Brain microvascular endothelial cell (primary cell): ENCODE measurements around the gene XRCC4.
A peak's percentile ranks its signal among the peaks of the same experiment; 100 is the strongest.

Experiments
- DNase-seq: peaks from one replicate; pipeline ENCODE4 v3.0.0-alpha.2; 2020
- H3K27ac ChIP-seq: fragments of 250-450 bp; sonication (Bioruptor Pico); 2 replicates; pipeline ENCODE4 v1.5.1; 2020; ENCODE audit warnings: mild to moderate bottlenecking, moderate library complexity
- H3K27me3 ChIP-seq: fragments of 250-450 bp; sonication (Bioruptor Pico); replicated peaks from 2 replicates; pipeline ENCODE4 v1.5.1; 2020; ENCODE audit warnings: mild to moderate bottlenecking
- H3K36me3 ChIP-seq: fragments of 250-450 bp; sonication (Bioruptor Pico); replicated peaks from 2 replicates; pipeline ENCODE4 v1.5.1; 2020; ENCODE audit warnings: mild to moderate bottlenecking
- H3K4me3 ChIP-seq: 2 replicates; pipeline ENCODE4 v1.5.1; 2011; ENCODE audit warnings: low read depth, mild to moderate bottlenecking, control low read depth, low read length, moderate library complexity
- CTCF ChIP-seq: IDR thresholded peaks from 2 replicates; pipeline ENCODE4 v1.5.1; 2011; ENCODE audit warnings: low read depth, mild to moderate bottlenecking, moderate library complexity, low read length, control low read depth, inconsistent platforms; ENCODE audit errors: missing control alignments
- in situ Hi-C: cut with HindIII; loops from 2 replicates; pipeline ENCODE4 v1.10.0; 2017; ENCODE audit warnings: low sequenced_read_pairs, low pct_ligation_motif_present

XRCC4 gene

DNA sequence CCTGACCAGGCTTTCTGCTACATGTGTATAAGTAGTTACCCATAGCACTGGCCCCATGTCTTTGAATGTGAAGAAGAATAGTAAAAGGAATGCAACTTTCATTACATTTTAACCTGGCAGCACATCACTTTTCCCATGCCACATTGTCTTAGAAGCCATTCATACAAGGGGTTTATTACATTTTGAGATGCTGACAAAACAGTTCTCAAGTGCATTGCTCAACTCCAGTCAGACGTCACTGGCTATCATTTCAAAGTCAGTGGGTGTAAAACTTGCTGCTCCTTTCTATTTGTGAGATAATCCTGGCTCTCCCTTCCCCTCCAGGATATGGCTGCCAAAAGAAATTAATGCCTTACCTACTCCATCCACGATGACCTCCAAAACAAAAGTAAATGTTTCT, 297.2 kb downstream of the XRCC4 start:
- no peak for TF ChIP-seq CTCF
- H3K27me3 ChIP-seq = no peaks in the 10 kb centered on the region
- no peak overlapping the region for H3K4me3 ChIP-seq
- H3K27ac ChIP-seq = no peak overlapping the region
- in situ Hi-C loops = no loop called here
- H3K36me3 ChIP-seq = no peaks in the 10 kb centered on the region
- DNase-seq = no peak

DNA sequence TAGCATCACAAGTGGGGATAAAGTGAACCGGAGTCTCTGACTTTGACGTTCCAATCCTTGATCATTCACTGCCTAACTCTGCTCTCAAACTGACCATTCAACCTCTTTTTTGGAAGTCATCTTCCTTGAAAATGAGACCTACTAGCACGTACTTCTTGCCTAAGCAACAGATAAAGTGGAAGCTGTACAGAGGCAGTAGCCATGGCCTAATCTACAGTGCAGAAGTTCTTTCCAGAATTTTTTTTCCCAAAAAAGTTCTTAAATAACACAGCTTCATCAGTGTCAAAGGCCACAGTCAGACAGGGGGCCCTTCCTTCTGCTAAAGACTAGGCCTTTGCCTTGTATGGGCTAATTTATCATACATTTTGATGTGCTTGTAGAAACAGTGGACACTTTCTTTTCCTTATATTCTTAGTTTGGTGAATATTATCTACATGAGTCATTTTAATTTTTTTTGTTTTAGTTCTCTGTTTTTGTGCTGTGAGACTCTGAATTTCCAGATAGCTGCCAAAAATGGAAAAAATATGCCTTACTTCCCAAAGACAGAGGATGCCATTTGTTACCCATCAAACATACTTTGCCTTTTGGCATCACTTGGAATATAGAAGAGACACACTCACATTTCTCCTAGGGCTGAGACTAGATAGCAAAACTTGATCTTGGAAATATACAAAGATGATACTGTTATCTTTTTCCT, 297.9 kb downstream of the XRCC4 start:
- H3K4me3 ChIP-seq = no peak overlapping the region
- no peaks in the 10 kb centered on the region for H3K36me3 ChIP-seq
- no peaks in the 10 kb centered on the region for H3K27me3 ChIP-seq
- in situ Hi-C loops = no loop called here
- TF ChIP-seq CTCF = no peak
- H3K27ac ChIP-seq = no peak overlapping the region
- no peak for DNase-seq

DNA sequence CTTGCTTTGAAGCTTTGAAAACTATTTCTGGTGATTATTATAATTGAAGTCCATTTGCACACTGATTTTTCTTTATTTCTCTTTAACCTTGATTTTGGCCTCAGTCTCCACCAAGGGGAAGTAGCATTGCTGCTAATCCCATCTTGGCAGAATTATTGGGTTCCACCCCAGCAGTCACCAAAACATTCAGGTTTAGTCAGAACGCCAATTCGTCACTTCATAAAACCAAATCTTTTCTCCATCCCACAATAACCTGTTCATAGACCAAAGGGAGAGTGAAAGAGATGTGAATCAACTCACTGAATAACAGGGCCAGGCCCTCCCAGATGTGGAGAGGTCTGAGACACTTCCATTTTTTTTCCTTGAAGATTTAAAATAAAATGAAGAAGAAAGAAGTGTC, 299.1 kb downstream of the XRCC4 start:
- in situ Hi-C loops = no loop called here
- no peak for TF ChIP-seq CTCF
- no peak overlapping the region for H3K27ac ChIP-seq

GRCh38 chr5:83377131-83377865, 300.0 kb downstream of the XRCC4 start:
- H3K27ac ChIP-seq = no peak overlapping the region
- no peak overlapping the region for H3K4me3 ChIP-seq
- no peak for TF ChIP-seq CTCF
- no peaks in the 10 kb centered on the region for H3K36me3 ChIP-seq
- DNase-seq = peak; percentile 22
- in situ Hi-C loops = no loop called here
- no peaks in the 10 kb centered on the region for H3K27me3 ChIP-seq

More for the DNA sequence above, 299.1 kb downstream of the XRCC4 start:
- Histone ChIP-seq H3K36me3 (no peaks in the 10 kb centered on the region), H3K4me3 (no peak overlapping the region), H3K27me3 (no peaks in the 10 kb centered on the region)
- DNase-seq = no peak

DNA sequence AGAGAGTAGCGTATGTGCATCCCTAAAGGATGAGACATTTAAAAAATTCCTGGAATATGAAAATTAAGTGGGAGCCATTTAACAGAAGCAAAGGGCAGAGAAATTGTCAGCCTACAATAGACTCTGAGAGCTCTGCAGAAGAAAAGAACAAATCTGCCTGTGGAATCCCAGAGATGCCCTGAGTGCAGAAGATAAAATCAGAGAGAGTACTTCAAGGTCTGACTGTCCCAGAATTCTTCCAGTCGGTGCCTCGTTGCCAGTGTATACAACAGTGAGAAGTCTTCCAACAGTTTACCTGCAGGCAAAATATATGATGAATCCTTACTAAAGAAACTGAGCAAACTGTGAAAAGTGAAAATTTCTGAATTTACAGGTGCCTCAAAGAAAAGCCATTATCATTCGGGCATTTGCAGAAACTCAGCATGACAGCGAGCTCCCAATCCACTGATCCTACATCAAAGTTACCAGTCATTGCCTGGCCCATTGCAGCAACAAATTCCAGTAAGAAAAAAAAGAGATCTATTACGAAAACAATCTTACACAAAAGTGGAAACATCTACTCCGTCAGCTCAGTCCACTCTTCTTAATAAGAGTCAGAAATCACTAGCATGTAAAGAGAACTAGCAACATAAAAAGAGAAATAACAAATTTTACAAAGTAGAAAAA, 301.4 kb downstream of the XRCC4 start:
- Histone ChIP-seq H3K27me3 (no peaks in the 10 kb centered on the region), H3K36me3 (no peaks in the 10 kb centered on the region), H3K27ac (no peak overlapping the region), H3K4me3 (no peak overlapping the region)
- no peak for TF ChIP-seq CTCF
- in situ Hi-C loops = no loop called here
- DNase-seq = no peak
